Measurements from ENCODE around the gene MDFIC. TPM values are rescaled to one million over a fixed set of nuclear protein-coding genes. Genes with fewer than 3 reads are reported as not detected.
A peak's percentile ranks its signal among the peaks of the same experiment; 100 is the strongest.

MDFIC gene
- total RNA-seq, 2 donors from 2014 or later = 21.8 to 23.9 TPM

DNA sequence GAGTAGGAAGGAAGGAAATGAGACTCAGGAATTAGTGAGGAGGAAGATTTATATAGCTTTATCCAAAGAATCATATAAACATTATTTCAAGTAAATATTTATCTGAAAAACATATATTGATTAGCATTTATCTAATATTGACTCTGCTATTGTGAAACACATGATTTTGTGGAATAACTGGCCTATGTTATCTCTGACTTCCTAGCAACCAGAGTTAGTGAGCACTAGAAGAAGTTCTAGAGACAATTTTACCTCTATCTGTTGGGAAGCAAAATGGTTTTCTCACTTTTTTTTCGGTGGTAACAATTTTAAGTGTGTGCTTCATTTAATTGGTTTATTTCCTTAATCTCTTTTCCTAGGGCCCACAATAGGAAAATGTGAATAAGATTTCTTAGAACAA is 21.6 kb downstream of the MDFIC start:
- ATAC-seq = no peak

DNA sequence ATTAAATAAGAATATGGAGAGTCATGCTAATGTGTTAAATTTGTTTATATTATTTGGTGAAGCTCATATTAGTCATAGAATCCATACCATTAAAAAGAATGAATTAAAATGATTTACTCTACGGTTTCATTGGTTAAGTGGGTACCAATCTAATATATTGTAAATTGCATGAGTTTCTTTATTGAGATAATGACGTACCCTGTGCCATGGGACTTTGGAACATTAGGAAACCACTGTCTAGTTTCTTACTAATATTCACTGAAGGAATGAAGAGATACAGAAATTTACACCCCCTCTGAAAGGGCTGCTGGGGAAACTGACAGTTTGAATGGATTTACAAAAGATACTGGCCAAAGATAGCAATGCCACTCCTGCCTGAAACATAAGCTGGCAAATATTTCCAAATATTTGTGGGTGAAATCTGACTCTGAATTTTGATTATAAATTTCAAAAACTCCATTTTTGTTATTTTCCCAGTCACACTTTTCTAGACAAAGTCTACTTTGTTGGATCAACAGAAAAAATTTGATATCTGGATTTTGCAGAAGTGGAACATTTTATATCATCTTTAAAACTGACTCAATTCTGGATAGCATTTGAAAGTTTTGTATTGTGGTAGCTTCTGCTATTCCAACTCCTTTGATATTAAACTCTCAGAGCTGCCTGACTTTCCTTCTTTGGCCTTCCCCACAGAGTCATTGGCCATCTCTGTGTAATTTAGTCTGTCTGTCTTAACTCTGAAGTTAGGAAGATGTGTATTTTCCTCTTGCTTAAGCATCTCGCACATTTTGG is 22.3 kb downstream of the MDFIC start:
- DNase-seq (no peak), ATAC-seq (no peak)
- intact Hi-C loops (cut with DNase I) = no loop called here

More for the DNA sequence above, 21.6 kb downstream of the MDFIC start:
- intact Hi-C loops (cut with DNase I) = no loop called here
- no peak for DNase-seq

DNA sequence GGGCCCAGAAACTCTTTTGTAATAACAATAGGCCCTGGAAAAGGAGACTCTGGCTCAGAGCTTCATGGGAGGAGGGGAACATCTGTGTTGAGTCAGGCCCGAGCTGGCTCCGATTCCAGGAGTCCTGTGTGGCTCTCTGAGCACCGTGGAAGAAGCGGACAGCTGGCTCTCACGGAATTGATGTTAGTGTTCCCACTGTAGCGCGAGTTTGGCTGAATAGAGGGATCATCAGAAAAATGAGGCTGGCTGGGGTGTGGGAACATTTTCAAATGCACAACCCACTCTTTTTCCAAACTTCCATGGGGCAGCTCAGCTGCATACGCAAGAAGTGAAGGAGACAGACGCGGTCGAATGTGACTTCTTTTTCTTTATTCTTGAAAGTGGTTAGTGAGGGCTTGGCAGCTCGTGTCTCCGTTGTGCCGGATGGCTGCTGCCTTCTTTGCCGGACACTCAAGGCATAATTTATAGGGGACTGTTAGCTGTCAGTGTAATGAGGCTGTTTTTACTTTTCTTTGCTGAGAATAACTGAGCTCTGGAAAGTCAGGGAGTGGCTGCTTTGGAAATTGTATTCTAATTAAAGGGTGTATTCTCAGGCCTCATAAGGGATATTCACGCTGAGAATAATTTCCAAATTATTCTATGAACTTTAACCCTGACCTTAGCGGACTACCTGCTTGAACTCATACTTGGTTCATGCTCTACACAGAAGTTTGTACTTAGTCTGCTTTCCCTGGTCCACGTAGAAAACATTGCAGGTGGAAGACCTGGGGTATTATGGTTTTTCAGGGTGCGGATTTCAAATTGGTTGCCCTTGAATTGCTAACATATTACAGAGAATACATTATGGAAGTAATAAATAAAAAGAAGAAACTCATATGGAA is 23.1 kb downstream of the MDFIC start:
- DNase-seq (peak; percentile 84), ATAC-seq (peak; percentile 87 to 97)
- intact Hi-C loops (cut with DNase I) = no loop called here

DNA sequence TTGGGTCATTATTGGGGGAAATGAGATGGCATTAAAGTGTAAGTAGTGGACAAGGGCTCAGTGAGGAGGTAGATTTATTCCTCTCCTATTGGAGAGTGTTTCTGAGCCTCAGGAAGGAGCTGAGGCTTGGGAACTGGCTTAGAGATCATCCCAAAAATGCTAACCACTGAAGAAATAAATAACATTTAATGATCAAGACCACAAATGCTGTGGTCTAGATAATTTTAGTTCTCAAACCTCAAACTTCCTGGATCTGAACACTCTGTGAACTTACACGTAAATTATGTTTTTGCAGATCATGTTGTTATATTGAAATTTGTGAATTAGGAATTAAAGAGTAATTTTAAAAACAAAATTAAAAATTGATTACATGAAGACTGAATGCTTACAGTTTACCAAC is 27.3 kb downstream of the MDFIC start:
- ATAC-seq (no peak), DNase-seq (no peak)
- intact Hi-C loops (cut with DNase I) = no loop called here

DNA sequence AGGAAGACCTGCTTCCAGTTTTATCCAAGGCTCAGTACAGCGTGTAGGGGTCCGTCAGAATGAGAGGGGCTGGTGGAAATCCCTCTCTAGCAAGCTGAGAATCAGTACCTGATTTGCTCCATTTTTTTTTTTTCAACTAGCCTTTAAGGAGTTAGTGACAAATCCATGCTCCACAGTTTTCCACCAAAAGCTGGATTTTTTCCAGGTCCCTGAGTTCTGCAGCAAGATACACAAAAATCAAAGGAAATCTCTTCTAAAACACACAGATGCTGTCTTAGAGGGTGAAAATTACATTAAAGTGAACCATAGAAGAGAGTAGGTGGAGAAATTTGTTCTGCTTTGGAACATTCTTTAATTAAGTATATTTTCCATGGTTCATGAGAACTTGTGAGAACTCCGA is 30.4 kb downstream of the MDFIC start:
- intact Hi-C loops (cut with DNase I) = no loop called here
- DNase-seq (no peak), ATAC-seq (no peak)

DNA sequence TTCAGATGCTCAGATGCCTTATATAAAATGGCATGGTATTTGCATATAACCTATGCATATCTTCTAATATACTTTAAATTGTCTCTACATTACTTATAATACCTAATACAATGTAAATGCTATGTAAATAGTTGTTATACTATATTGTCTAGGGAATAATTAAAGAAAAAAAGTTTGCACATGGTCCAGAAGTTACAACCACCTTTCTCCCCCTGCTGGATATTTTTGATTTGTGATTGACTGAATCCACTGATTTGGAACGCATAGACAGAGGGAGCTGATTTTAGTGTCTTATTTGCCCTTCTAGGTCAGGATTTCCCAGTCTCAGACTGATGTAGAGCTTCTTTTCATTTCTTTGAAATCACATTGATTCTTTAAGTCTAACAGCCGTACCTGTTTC is 31.8 kb downstream of the MDFIC start:
- intact Hi-C loops (cut with DNase I) = no loop called here
- DNase-seq (no peak), ATAC-seq (no peak)

DNA sequence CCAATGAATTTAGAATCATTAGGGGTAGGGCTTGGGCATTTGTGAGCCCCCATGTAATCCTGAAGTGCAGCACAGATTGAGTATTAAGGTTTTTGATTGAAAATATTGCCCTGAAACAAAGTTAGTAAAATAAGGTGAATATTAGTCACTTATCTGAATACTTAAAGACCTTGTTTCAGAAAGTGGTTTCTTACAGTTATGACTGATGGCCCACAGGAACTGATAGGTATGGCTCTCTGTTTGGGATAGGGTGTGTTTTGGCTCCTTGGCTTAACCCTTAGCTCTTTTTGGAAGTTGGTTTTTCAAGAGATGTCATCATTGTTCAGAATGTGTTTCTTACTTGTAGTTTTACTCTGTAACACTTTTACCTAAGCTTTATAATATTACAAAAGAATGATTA is 34.8 kb downstream of the MDFIC start:
- intact Hi-C loops (cut with DNase I) = no loop called here
- no peak for ATAC-seq
- no peak for DNase-seq

DNA sequence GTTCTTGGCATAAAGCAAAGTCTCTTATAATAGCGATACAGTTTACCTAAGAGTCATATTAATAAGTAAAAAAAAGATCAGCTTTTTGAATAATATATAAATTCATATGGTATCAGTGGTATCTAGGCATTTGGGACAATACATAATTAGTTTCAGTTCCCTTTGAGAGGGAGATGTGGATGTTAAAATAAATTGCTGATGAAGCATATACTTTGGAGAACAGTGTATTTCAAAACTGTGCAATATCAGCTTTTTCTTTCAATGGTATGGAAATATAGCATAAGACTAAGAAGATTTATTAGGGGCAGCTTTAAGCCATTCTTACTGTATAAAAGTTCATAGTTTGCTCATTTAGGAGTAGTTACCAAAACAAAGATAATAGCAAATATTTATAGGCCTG is 35.5 kb downstream of the MDFIC start:
- DNase-seq = no peak
- ATAC-seq = no peak
- intact Hi-C loops (cut with DNase I) = no loop called here

DNA sequence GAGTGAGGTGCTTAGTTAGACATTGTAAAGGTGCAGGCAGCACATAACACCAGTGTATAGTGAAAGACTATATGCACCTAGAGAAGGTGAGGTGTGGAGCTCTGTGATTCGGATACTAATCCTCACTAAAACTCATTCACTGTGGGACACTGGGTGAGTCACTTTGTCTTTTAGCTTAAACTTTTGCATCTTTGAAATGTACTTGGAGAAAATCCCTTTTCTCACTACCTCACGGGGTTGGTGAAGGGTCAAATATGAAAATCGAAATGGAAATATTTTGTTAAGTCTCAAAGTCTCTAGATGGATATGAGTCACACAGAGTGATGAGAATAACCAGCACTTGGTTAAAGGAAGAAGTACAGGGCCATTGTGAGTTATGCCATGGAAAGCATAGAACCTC is 38.0 kb downstream of the MDFIC start:
- DNase-seq (no peak), ATAC-seq (no peak)
- intact Hi-C loops (cut with DNase I) = no loop called here

DNA sequence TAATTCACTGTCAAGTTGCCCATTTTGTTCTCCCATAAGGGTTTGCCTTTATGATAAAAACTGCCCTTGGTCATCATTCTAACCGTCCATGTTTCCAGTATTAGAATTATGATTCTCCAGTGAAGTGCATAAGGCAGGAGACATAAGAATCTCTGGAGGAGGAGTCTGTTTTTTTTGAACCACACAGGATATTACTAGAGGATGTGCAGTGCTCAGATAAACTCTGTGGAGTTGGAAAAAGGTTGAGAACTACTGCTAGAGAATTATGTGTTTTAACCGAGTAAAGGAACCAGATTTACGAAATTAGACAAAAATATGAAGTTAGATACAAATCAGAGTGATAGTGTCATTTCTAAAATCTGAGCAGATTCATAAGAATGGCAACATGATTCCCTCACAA is 40.5 kb downstream of the MDFIC start:
- ATAC-seq (no peak), DNase-seq (no peak)
- intact Hi-C loops (cut with DNase I) = no loop called here

DNA sequence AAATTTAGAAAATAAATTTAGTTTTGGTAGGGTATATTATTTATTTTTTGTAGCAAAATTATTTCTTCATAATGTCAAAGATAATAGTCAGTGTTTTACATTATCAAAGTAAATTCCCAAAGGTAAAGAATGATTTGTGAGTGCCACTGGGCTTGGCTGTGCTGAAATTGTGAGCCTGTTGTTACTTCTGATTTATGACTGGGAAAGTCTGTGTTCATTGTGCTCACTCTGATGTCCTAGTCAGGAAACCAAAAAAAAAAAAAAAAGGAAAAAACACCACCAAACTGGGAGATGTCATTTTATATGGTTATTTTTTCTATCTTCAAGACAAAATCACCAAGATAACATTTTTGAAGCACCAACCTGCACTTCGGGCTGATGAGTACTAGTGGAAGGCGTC is 44.3 kb downstream of the MDFIC start:
- intact Hi-C loops (cut with DNase I) = no loop called here
- DNase-seq (no peak), ATAC-seq (no peak)

DNA sequence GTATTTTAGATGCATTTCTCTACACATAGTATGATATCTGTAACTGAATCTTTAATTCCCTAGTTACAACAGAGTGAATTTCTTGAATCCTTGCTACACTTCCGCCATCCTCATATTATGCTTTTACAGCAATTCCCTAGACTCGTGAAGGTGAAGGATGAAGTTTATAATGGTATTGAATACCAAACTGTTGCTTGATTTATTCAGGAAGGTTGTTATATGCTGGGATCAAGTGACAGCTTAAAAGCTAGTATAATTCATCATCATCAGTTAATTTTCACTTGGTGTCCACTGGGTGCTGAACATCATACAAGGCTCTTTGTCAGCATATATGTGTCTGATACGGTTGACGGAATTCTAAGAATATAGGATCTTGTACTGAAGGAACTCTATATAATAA is 47.2 kb downstream of the MDFIC start:
- ATAC-seq = no peak
- intact Hi-C loops (cut with DNase I) = no loop called here
- no peak for DNase-seq

DNA sequence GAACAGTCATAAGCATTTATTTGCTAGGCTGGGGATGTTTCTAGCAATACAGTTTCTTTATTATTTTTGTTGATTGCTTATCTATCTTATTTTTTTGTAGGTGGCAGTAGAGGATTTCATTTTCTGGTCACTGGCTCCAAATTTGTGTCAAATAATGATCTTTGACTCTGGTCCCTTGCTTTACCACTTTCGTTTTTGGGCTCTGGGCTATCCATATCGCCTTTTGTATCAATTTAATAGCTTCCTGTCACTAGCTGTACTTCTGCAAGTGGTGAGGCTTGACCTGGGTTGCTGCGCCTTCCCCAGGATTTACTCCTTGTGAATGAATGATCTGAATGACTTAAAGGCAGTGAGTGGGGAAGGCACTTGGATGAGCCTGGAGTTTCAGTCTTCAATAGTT is 48.4 kb downstream of the MDFIC start:
- DNase-seq (no peak), ATAC-seq (no peak)

DNA sequence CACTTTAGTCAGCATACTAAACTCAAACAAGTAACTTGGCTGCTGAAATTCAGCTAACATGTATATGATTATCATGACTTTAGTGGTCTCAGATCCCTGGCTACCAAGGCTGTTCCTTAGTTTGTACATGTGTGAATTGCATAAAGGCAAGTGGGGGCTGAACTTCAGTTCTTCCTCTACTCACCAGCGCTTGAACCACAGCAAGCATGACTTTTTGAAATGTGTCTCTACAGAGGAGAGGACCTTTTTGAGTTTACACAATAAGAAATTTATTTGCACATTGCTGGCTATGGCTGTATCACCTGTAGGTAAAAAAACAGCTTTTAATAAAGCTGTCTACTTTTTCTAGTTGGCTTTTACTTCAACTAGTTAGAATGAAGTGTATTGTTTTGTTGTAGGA is 48.8 kb downstream of the MDFIC start:
- ATAC-seq = no peak

More for the DNA sequence above, 48.4 kb downstream of the MDFIC start:
- intact Hi-C loops (cut with DNase I) = no loop called here

DNA sequence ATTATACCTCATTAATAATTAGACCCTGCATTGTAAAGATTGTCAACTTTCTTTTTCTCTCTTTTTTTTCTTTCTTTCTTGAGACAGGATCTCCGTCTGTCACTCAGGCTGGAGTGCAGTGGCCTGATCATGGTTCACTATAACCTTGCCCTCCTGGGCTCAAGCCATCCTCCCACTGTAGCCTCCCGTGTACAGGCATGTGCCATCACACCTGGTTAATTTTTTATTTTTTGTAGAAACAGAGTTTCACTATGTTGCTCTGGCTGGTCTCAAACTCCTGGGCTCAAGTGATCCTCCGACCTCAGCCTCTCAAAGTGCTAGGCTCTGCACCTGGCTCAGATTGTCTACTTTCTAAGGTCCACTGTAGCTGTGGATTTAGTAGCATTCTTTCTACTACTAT is 50.7 kb downstream of the MDFIC start:
- no peak for DNase-seq
- intact Hi-C loops (cut with DNase I) = no loop called here
- no peak for ATAC-seq

More for the DNA sequence above, 48.8 kb downstream of the MDFIC start:
- DNase-seq = no peak
- intact Hi-C loops (cut with DNase I) = no loop called here

DNA sequence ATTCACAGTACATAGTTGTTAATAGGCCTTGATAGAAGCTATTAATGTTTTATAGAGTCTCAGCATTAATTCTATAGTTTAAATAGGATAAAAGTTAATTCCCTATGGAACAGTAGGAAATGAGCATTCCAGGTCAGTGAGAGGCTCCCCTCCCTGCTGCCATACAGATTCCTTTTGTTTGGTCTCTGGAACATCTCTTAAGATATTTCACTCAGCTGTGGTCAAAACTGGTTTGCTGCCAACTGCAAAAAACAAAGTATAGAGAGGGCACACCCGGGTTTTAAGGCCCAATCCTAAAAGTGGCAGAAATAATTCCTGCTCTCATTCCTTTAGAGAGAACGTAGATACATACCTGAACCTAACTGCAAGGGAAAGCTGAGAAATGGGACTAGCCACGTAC is 51.3 kb downstream of the MDFIC start:
- intact Hi-C loops (cut with DNase I) = no loop called here
- DNase-seq (no peak), ATAC-seq (no peak)

DNA sequence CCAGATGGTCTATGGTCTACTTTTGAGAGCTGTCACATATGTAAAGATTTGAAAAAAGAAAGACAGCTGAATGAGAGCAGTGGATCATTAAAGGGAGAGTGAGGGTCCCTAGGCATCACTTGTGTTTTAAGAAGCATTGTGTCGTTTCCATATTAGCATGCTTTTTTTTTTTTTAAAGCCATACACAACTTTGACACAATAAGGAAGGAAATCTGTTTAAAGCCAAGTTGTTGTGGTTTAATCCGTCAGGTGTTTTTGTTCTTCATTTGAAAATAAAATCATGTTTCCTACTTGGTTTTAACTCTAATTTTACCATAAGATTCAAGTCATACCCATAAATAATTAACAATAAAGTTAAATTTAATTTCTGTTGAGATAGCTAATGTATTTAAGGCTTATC is 53.5 kb downstream of the MDFIC start:
- ATAC-seq = no peak
- DNase-seq = no peak
- intact Hi-C loops (cut with DNase I) = loop anchor here in 1 of 2 donors (5.0 kb wide), 1 partner anchor 53 kb away; the partner anchor contains the start of gene MDFIC

DNA sequence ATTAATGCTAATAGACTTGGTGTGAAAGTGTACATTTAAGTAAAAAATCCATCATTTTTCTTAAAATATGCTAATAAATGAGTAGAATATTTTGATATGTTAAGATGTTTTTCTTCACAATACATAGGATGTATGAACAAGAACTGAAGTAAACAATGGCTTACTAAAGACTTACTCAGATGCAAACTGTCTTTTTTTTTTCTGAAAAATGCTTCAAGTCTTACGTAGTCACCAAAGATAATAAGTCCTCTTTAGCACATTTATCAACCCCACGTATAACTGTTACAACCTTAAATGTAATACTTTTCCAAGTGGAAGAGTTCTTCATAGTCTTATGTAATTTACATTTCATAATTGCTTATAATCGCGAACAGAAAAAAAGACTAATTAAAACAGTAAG is 54.8 kb downstream of the MDFIC start:
- ATAC-seq (no peak), DNase-seq (no peak)
- intact Hi-C loops (cut with DNase I) = loop anchor here in 1 of 2 donors (5.0 kb wide), 1 partner anchor 54 kb away; the partner anchor contains the start of gene MDFIC

DNA sequence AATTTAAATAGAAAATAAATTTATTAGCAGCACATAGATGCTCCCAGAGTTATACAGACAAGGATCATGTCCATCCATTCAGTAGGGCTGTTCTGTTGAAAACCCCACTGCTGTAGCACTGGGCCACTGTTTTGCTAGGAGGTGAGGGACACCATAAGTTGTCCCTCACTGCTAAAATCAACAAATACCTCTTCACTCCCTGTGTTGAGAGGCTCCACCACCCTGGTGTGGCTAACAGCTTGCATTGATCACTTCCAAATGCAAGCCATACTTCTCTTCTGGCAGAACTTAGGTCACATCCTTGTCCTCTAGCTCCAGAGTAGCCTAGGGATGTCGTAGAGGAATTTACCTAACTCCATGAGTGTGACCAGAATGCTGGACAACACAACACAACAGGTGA is 55.4 kb downstream of the MDFIC start:
- intact Hi-C loops (cut with DNase I) = loop anchor here in 1 of 2 donors (5.0 kb wide), 1 partner anchor 55 kb away; the partner anchor contains the start of gene MDFIC
- no peak for DNase-seq
- ATAC-seq = no peak

DNA sequence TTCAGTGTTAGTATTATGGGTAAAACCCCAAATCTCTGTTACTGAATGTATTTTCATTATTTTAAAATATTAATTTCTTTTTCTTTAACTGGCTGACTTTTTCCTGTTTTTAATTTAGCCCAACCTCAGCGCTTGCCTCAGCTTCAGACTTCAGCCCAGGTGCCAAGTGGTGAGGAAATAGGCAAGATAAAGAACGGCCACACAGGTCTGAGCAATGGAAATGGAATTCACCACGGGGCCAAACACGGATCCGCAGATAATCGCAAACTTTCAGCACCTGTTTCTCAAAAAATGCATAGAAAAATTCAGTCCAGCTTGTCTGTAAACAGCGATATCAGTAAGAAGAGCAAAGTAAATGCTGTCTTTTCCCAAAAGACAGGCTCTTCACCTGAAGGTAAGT is 57.5 kb downstream of the MDFIC start:
- ATAC-seq (peak; percentile 89 to 98), DNase-seq (peak; percentile 66)
- intact Hi-C loops (cut with DNase I) = loop anchor here in 1 of 2 donors (5.0 kb wide), 1 partner anchor 57 kb away; the partner anchor contains the start of gene MDFIC
